Transverse colon (tissue), 4 donors: ENCODE data around the gene SNX25.

ENCODE experiments used
- EP300 ChIP-seq: sonication (generic); formaldehyde crosslinking; IDR thresholded peaks from one replicate; pipeline ENCODE4 v1.6.1; 2017; ENCODE audit warnings: antibody characterized with exemption, low read depth
- POLR2A ChIP-seq: fragments of 450-650 bp; IDR thresholded peaks from one replicate; pipeline ENCODE4 v1.6.1; 2016; ENCODE audit warnings: antibody characterized with exemption, mild to moderate bottlenecking, moderate library complexity
- POLR2AphosphoS5 ChIP-seq, 3 donors: sonication (generic); formaldehyde crosslinking; IDR thresholded peaks; one replicate each; pipeline ENCODE4 v1.6.1; 2016; ENCODE audit warnings: antibody characterized with exemption in 3 of 3
- TF ChIP-seq, protein P1 (sequence below), 5 experiments: fragments of 200-600 bp in 3 of 5; fragments of 450-650 bp in 2 of 5; sonication (generic) in 3 of 5; IDR thresholded peaks; 1 replicate in 2 of 5; 2 replicates in 3 of 5; pipeline ENCODE4 v1.5.1; 2016 to 2017; ENCODE audit warnings: antibody characterized with exemption in 5 of 5, inconsistent platforms in 3 of 5, mild to moderate bottlenecking in 2 of 5, moderate library complexity in 1 of 5

DNA sequence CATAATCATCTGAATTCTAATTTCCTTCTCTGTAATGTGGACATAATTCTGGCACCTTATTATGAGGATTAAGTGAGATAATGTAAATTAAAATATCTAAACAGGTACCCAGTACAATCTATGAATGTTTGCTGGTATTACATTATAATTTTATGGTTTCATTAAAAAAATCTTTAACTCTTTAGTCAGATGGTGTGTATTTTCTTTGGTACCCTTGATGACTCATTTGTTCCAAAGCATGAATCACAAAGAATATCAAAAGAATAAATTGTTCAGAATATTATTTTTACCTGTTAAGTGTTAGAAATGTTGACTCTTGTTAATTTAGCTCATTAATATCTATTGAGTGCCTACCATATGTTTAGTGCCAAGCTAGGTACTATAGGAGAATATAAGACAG lies 74.3 kb downstream of the SNX25 start:
- TF ChIP-seq, protein P1, sequence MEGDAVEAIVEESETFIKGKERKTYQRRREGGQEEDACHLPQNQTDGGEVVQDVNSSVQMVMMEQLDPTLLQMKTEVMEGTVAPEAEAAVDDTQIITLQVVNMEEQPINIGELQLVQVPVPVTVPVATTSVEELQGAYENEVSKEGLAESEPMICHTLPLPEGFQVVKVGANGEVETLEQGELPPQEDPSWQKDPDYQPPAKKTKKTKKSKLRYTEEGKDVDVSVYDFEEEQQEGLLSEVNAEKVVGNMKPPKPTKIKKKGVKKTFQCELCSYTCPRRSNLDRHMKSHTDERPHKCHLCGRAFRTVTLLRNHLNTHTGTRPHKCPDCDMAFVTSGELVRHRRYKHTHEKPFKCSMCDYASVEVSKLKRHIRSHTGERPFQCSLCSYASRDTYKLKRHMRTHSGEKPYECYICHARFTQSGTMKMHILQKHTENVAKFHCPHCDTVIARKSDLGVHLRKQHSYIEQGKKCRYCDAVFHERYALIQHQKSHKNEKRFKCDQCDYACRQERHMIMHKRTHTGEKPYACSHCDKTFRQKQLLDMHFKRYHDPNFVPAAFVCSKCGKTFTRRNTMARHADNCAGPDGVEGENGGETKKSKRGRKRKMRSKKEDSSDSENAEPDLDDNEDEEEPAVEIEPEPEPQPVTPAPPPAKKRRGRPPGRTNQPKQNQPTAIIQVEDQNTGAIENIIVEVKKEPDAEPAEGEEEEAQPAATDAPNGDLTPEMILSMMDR (IDR thresholded peaks at IDR 0.05) = no peak
- TF ChIP-seq POLR2A = no peak
- no peak for TF ChIP-seq POLR2AphosphoS5 (IDR thresholded peaks at IDR 0.05)
- TF ChIP-seq EP300 = no peak
